Duodenal mucosa (tissue), 2 donors: ENCODE results near the gene ARHGEF28.

Experiments
- H3K27ac ChIP-seq: one replicate; pipeline ENCODE4 v1.7.0; 2013; ENCODE audit warnings: low read depth, low read length
- H3K27me3 ChIP-seq, 2 donors: one replicate each; pipeline ENCODE4 v1.7.0; 2013; ENCODE audit warnings: low read length in 2 of 2, control low read depth in 1 of 2; ENCODE audit not compliant: insufficient read depth in 2 of 2, control insufficient read depth in 1 of 2
- H3K36me3 ChIP-seq, 2 donors: one replicate each; pipeline ENCODE4 v1.7.0; 2013; ENCODE audit warnings: low read length in 2 of 2, control low read depth in 1 of 2; ENCODE audit not compliant: insufficient read depth in 2 of 2, control insufficient read depth in 1 of 2
- H3K4me1 ChIP-seq, 2 donors: one replicate each; pipeline ENCODE4 v1.7.0; 2013; ENCODE audit warnings: low read length in 2 of 2, control low read depth in 1 of 2; ENCODE audit not compliant: insufficient read depth in 2 of 2, control insufficient read depth in 1 of 2
- H3K4me3 ChIP-seq, 2 donors: one replicate each; pipeline ENCODE4 v1.7.0; 2013; ENCODE audit warnings: low read length in 2 of 2, low read depth in 1 of 2
- H3K9ac ChIP-seq, 2 donors: one replicate each; pipeline ENCODE4 v1.7.0; 2013; ENCODE audit warnings: low read length in 2 of 2, low read depth in 1 of 2
- H3K9me3 ChIP-seq, 2 donors: one replicate each; pipeline ENCODE4 v1.7.0; 2013; ENCODE audit warnings: low read length in 2 of 2, control low read depth in 1 of 2; ENCODE audit not compliant: control insufficient read depth in 1 of 2

Gene ARHGEF28

DNA sequence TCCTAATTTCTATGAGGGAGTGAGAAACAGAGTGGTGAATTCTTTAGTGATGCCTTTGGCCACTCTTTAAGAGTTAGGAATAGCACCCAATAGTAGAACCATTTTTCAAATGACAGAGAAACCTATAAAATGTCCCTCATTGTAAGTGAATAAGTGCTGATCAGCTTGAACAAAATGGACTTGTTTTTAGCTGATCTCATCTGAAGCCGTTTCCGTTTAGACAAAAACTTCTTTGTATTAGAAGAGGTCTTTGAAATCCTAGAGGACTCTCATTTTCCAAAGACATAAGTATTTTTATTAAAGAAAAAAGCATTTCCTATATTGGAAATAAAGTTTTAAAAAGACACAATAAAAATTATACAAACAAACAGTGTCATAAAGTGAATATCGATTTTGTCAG, 273.9 kb downstream of the ARHGEF28 start:
- no peaks in the 10 kb centered on the region for H3K27me3 ChIP-seq
- no peak overlapping the region for H3K4me3 ChIP-seq
- no peaks in the 10 kb centered on the region for H3K4me1 ChIP-seq
- H3K9ac ChIP-seq = no peak overlapping the region
- H3K27ac ChIP-seq = no peak overlapping the region
- peaks cover 0 to 4% of the 10 kb centered on the region in 2 donors for H3K36me3 ChIP-seq
- no peaks in the 10 kb centered on the region for H3K9me3 ChIP-seq

DNA sequence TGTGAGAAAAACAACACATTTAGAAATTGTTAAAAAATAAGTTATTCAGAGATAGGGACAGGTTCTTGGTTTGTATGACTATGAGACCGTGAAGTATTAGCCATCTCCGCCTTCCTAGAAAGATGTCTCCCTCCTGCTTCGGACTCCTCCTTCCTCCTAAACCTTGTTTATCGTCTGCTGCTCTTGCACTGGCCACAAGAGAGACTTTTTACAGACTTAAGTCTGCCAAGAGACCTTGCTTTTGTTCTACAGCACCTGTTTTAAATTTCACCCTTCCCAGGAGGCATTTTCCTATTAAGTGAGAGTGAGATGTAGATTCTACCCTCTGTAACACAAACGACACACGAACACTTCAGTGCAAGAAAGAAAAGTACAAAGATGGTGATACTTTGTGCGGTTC, 274.6 kb downstream of the ARHGEF28 start:
- Histone ChIP-seq H3K36me3 (peaks cover 0 to 4% of the 10 kb centered on the region in 2 donors), H3K4me3 (no peak overlapping the region), H3K27me3 (no peaks in the 10 kb centered on the region), H3K9me3 (no peaks in the 10 kb centered on the region), H3K27ac (no peak overlapping the region), H3K4me1 (no peaks in the 10 kb centered on the region), H3K9ac (no peak overlapping the region)

DNA sequence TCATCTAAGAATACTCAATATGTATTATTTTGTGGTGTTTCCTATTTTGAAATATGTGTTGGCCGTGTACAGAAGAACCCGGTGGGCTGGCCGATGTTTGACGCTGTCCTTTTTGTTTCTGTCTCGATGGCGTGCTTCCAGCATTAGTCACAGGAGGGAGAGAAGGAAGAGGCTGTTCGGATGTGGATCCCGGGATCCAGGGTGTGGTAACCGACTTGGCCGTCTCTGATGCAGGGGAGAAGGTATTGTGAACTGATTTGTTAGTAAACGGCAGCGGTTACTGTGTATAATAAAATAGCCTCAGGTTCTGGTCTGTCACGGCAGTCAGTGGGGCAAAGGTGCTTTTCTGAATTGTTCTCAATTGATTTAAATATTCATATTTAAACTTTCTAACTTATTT, 275.0 kb downstream of the ARHGEF28 start:
- Histone ChIP-seq H3K4me1 (no peaks in the 10 kb centered on the region), H3K27me3 (no peaks in the 10 kb centered on the region), H3K9ac (no peak overlapping the region), H3K4me3 (no peak overlapping the region), H3K9me3 (no peaks in the 10 kb centered on the region), H3K36me3 (peaks cover 0 to 4% of the 10 kb centered on the region in 2 donors), H3K27ac (no peak overlapping the region)

DNA sequence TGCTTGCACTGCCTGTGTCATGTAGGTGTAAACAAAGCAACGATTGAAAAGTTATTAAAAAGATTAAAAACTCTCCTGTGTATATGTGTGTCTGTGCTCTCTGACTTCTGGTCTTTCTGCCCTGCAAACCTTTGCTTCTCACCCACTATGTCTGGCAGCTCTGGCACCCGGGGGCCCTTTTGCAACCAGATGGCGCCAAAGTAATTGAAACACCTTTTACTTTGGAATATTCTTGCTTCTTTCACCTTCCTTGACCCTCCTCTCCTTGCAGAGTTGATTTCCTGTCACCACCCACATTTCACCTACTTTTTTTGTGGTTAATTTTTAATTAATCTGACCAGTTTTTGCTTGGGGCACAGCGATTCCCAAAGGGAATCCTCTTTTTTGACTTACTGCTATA, 275.5 kb downstream of the ARHGEF28 start:
- H3K27me3 ChIP-seq = no peaks in the 10 kb centered on the region
- no peaks in the 10 kb centered on the region for H3K9me3 ChIP-seq
- no peak overlapping the region for H3K27ac ChIP-seq
- H3K9ac ChIP-seq = no peak overlapping the region
- H3K4me3 ChIP-seq = no peak overlapping the region
- H3K36me3 ChIP-seq = peaks cover 0 to 4% of the 10 kb centered on the region in 2 donors
- H3K4me1 ChIP-seq = no peaks in the 10 kb centered on the region

DNA sequence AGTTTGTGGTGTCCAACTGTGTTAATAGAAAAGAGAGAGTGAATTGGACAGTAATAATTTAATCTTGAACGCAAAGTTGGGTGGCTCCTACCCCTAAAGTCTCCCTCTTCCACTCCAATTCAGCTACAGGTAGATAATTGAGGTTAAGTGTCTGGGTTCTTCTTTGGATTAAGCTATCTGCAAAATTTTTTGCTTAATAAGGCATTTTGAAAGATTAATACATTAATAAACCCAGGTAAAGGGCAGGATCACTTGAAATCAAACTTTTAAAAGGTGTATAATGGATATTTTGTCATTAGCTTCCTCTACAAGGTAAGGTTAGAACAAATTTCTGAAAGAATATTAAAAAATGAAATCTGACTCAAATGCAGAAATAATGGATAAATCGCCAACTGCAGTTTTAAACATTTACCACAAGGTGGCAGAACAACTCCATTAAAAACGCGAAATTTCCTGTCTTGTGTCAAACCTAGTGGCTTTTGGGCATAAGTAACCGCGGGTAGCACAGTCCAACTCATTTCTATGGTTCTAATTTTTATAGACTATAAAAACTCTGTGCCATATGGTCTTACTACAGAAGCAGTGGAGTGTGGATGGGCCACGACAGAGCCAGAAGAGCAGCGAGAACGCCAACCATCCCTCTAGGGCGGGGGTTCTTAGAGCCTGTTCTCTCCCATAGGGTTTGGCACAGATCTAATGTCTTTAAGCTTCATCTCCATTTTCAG, 276.5 kb downstream of the ARHGEF28 start:
- Histone ChIP-seq H3K36me3 (peaks cover 0 to 4% of the 10 kb centered on the region in 2 donors), H3K9ac (no peak overlapping the region), H3K27me3 (no peaks in the 10 kb centered on the region), H3K4me1 (no peaks in the 10 kb centered on the region), H3K27ac (no peak overlapping the region), H3K4me3 (no peak overlapping the region), H3K9me3 (no peaks in the 10 kb centered on the region)

DNA sequence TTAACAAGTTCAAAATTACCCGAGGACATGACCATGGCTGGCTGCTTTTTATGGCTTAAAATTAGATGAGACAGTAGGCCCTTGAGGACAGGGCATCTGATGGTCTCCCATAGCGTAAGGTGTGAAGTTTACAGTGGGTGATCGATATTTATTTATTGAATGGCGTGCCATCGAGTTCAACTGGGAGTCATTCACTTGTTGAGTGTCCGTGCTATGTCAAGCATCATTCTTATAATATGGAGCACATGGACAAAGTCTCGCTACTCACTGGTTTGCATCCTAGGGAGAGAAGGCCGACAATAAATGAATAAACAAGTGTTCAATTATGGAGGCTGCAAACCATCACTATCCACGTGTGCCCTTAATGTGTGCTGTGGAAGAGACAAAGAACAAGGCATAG, 277.2 kb downstream of the ARHGEF28 start:
- no peaks in the 10 kb centered on the region for H3K9me3 ChIP-seq
- H3K27ac ChIP-seq = no peak overlapping the region
- H3K36me3 ChIP-seq = peaks cover 0 to 4% of the 10 kb centered on the region in 2 donors
- no peaks in the 10 kb centered on the region for H3K27me3 ChIP-seq
- H3K4me3 ChIP-seq = no peak overlapping the region
- H3K4me1 ChIP-seq = no peaks in the 10 kb centered on the region
- no peak overlapping the region for H3K9ac ChIP-seq

DNA sequence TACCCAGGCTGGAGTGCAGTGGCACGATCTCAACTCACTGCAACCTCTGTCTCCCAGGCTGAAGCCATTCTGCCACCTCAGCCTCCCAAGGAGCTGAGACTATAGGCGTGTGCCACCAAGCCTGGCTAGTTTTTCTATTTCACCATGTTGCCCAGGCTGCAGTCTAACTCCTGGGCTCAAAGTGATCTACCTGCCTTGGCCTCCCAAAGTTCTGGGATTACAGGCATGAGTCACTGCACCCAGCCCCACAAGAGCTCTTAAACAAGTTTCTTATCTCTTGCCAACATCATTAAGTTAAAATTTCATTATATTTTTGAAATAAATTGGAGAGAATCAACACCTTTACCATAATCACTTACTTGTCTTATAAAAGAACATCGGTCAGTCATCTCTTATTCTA, 280.3 kb downstream of the ARHGEF28 start:
- no peaks in the 10 kb centered on the region for H3K27me3 ChIP-seq
- no peaks in the 10 kb centered on the region for H3K36me3 ChIP-seq
- H3K9me3 ChIP-seq = no peaks in the 10 kb centered on the region
- no peak overlapping the region for H3K27ac ChIP-seq
- H3K4me3 ChIP-seq = no peak overlapping the region
- no peaks in the 10 kb centered on the region for H3K4me1 ChIP-seq
- H3K9ac ChIP-seq = no peak overlapping the region

DNA sequence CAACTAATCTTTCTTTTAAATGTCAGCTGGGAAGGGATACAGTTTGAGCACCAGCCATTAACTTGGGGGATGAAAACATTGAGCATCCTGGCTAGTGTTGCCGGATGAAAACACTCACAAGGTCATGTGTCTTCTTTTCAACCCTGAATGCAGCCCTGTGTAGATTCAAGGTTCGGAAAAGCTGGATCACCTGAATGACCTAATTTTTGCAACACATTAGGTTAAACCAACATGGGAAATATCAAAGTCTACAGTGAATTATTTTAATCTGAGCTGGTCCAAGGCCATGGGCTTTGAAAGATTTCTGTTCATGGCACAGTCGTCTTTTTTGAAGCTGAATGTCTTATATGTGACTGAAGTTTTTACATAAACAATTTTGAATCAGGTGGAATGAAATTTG, 281.2 kb downstream of the ARHGEF28 start:
- no peak overlapping the region for H3K4me3 ChIP-seq
- no peaks in the 10 kb centered on the region for H3K4me1 ChIP-seq
- H3K27me3 ChIP-seq = no peaks in the 10 kb centered on the region
- H3K9ac ChIP-seq = no peak overlapping the region
- H3K36me3 ChIP-seq = no peaks in the 10 kb centered on the region
- no peaks in the 10 kb centered on the region for H3K9me3 ChIP-seq
- H3K27ac ChIP-seq = no peak overlapping the region

DNA sequence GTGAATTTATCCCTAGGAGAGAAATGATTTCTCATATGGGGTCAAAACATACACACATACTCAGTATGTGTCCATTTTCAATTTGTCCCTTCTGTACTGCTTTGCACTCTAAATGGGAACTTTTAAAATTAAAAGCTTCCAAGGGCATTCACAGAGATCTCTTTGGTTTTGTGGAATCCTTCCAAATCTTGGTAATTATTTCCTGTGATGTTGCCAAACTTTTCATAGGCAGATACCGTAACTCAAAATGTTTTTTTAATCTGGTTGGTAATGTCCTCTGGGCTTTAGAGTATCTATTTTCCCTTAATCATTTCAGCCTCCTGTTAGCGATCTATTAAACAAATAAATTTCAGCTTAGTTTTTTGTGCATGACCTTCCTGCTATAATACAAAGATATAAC, 282.4 kb downstream of the ARHGEF28 start:
- Histone ChIP-seq H3K36me3 (no peaks in the 10 kb centered on the region), H3K27me3 (no peaks in the 10 kb centered on the region), H3K4me3 (no peak overlapping the region), H3K9ac (no peak overlapping the region), H3K9me3 (no peaks in the 10 kb centered on the region), H3K4me1 (peaks cover 0 to 6% of the 10 kb centered on the region in 2 donors), H3K27ac (no peak overlapping the region)

DNA sequence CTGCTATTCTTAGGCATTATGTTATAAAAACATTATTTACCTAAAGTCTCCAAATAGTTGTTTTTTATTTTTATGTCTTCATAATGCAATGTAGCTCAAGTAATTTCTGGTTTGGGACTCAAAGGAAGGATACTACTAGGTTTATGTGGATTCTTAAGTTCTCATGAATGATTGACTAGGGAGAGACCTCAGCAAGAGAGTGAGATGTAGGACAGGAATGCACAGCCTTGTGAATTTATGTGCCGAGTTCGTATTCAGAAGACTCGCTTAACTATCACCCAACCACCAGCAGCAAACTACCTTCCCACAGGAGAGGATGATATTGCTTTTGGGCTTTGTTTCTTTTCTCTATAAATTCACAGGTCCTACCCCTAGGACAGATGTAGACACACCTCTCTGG, 282.9 kb downstream of the ARHGEF28 start:
- Histone ChIP-seq H3K4me3 (no peak overlapping the region), H3K9ac (no peak overlapping the region), H3K9me3 (no peaks in the 10 kb centered on the region), H3K27me3 (no peaks in the 10 kb centered on the region), H3K4me1 (peaks cover 0 to 6% of the 10 kb centered on the region in 2 donors), H3K36me3 (no peaks in the 10 kb centered on the region), H3K27ac (no peak overlapping the region)
